ENCODE measurements around the gene AGAP3. TPM values are rescaled to one million over a fixed set of nuclear protein-coding genes. Genes with fewer than 3 reads are reported as not detected.

Gene AGAP3
- total RNA-seq, 1 experiment from 2014 or later, result 126 TPM

DNA sequence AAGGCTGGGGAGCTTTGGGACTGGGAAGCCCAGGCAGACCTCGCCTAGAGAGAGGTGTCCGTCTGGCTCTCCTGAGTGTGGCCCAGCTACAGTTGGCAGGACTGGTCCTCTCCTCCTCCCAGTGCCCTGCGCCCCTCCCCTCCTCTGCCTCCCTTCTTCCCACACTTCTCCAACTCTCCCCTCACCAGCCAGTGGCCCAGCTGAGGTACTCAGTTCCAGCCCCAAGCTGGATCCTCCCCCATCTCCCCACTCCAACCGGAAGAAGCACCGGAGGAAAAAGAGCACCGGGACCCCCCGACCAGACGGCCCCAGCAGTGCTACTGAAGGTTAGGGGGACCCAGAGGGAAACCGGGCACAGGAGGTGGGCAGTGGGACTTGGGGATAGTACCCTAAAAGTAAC is 53.5 kb downstream of the AGAP3 start:
- BruUV-seq (replicated peaks), result no TSS peak
- Histone ChIP-seq H3K4me2 (ENCODE audit: low read length) (no peak overlapping the region), H3K27ac (ENCODE audit: low read depth, low read length) (no peak overlapping the region), H3K79me2 (ENCODE audit: insufficient read depth, low read length) (no peaks in the 10 kb centered on the region), H3K9ac (ENCODE audit: low read length) (no peak overlapping the region), H3K9me3 (ENCODE audit: control insufficient read depth in 1 of 2, insufficient read depth in 1 of 2, low read depth in 1 of 2, low read length in 2 of 2) (no peaks in the 10 kb centered on the region), H3K36me3 (ENCODE audit: control insufficient read depth in 1 of 2, insufficient read depth in 2 of 2, low read length in 2 of 2) (peaks cover 17 to 23% of the 10 kb centered on the region in 2 experiments; a peak in 3 of 4 replicates), H3K4me3 (replicated peaks in 1 of 2; ENCODE audit: low read depth in 1 of 2, low read length in 2 of 2) (no peak overlapping the region), H3K9me2 (ENCODE audit: insufficient read depth) (no peaks in the 10 kb centered on the region), H3K4me1 (ENCODE audit: control insufficient read depth in 1 of 2, insufficient read depth in 2 of 2, low read length in 2 of 2) (no peaks in the 10 kb centered on the region), H2AFZ (ENCODE audit: low read depth, low read length, poor library complexity, severe bottlenecking) (no peak overlapping the region), H4K20me1 (ENCODE audit: insufficient read depth) (no peaks in the 10 kb centered on the region), H3K27me3 (ENCODE audit: insufficient read depth, low read length) (no peaks in the 10 kb centered on the region)
- ChIA-PET CTCF (no interaction called here), POLR2A (no interaction called here), RAD21 (ENCODE audit: low non-redundant PET in 1 of 2, low total read pairs in 2 of 2, uncharacterized antibody in 2 of 2, unreplicated experiment in 2 of 2) (no interaction called here)
- intact Hi-C loops (cut with micrococcal nuclease), result no loop called here
- TF ChIP-seq CBX3 (IDR thresholded peaks at IDR 0.05; ENCODE audit: low read depth) (no peak), REST (IDR thresholded peaks at IDR 0.05; ENCODE audit: low read depth) (no peak), CEBPB (IDR thresholded peaks at IDR 0.05; ENCODE audit: low read depth) (no peak), CTCF (IDR thresholded peaks at IDR 0.05 in 2 of 3, conservative IDR thresholded peaks at IDR 0.05 in 1 of 3; ENCODE audit: borderline replicate concordance in 1 of 3, insufficient read depth in 1 of 3, low read depth in 2 of 3, low read length in 2 of 3) (no peak), EZH2 (IDR thresholded peaks at IDR 0.05) (no peak), RAD21 (IDR thresholded peaks at IDR 0.05; ENCODE audit: low read depth) (no peak), POLR2A (IDR thresholded peaks at IDR 0.05; ENCODE audit: borderline replicate concordance, extremely low read depth, insufficient read depth, insufficient read length) (no peak), ZNF274 (IDR thresholded peaks at IDR 0.05; ENCODE audit: low read depth, low read length) (no peak), ZFX (IDR thresholded peaks at IDR 0.05) (no peak), SRF (IDR thresholded peaks at IDR 0.05; ENCODE audit: low read depth) (no peak), SP1 (IDR thresholded peaks at IDR 0.05; ENCODE audit: low read depth) (no peak), SIN3A (IDR thresholded peaks at IDR 0.05; ENCODE audit: low read depth) (no peak), ATF3 (IDR thresholded peaks at IDR 0.05) (no peak), ZBTB33 (IDR thresholded peaks at IDR 0.05; ENCODE audit: extremely low read depth, insufficient replicate concordance, low read length) (no peak), EZH2phosphoT487 (IDR thresholded peaks at IDR 0.05; ENCODE audit: borderline replicate concordance) (no peak), YY1 (IDR thresholded peaks at IDR 0.05; ENCODE audit: extremely low read depth, insufficient replicate concordance, low read depth, low read length) (no peak), FOSL1 (IDR thresholded peaks at IDR 0.05; ENCODE audit: low read depth) (no peak)
- ATAC-seq (no peak), DNase-seq (ENCODE audit: low read depth, low spot score) (no peak)
